ENCODE results near the gene PRLH. TPM values are rescaled to one million over a fixed set of nuclear protein-coding genes. Genes with fewer than 3 reads are reported as not detected.

PRLH gene
- total and polyA plus RNA-seq, 8 donors, result not detected

DNA sequence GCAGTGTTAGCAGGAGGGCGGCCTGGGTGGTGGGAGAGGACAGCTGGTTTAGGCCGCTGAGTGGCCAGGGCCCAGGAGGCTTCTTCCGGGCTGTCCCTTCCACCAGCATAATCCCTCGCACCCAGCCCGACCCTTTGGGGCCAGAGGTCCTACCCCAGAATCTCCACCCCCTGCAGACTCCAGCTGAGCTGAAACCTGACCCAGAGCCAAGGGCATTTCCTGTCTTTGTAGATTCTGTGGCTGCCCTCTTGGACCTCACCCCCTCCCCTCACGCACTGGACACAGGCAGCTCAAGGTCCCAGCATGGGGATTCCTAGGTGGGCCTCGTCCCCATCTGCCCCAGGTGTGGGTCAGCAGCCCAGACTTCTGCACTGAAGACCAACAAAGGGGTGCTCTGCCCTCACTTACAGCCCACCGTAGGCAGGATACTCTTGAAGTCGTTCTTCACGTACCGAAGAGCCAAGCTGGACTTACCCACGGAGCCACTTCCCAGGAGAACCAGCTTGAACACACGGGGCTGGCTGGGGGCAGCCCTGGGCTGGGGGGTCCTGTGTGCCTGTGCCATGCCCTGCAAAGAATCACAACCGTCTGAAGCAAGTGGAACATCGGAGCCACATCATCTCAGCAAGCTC is 19.3 kb downstream of the PRLH start:
- intact Hi-C loops (cut with DNase I), result loop anchor here in 1 of 2 donors (10.0 kb wide), 1 partner anchor 159 kb away; no protein-coding TSS in a partner anchor

DNA sequence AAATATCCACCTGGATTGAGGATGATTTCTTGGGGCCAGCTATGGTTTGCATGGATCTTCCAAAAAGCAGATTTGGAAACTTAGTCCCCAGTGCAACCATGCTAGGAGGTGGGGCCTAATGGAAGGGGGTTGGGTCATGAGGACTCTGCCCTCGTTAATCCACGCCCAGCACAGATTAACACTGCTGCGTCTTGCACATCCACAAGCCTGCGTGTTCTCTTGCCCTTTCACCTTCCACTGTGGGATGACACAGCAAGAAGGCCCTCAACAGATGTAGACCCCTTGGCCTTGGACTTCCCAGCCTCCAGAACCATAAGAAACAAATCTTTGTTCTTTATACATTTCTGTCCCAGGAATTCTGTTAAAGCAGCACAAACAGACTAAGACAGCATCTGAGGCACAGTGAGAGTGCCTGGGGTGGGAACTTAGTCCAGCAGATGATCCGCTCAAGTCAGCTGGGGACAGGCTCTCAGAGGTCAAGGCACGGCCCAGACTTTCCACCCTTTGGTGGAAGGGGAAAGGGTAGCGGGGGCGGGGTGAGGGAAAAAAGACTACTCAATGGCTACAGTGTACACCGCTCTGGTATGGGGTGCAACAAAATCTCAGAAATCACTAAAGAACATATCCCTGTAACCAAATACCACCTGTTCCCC is 21.8 kb downstream of the PRLH start:
- H3K4me1 ChIP-seq, result peaks cover 0 to 13% of the 10 kb centered on the region in 2 donors
- no peak overlapping the region for H3K27ac ChIP-seq
- H3K36me3 ChIP-seq, result no peaks in the 10 kb centered on the region
- intact Hi-C loops (cut with DNase I), result loop anchor here in 1 of 2 donors (10.0 kb wide), 1 partner anchor 157 kb away; no protein-coding TSS in a partner anchor
- TF ChIP-seq, protein P1, sequence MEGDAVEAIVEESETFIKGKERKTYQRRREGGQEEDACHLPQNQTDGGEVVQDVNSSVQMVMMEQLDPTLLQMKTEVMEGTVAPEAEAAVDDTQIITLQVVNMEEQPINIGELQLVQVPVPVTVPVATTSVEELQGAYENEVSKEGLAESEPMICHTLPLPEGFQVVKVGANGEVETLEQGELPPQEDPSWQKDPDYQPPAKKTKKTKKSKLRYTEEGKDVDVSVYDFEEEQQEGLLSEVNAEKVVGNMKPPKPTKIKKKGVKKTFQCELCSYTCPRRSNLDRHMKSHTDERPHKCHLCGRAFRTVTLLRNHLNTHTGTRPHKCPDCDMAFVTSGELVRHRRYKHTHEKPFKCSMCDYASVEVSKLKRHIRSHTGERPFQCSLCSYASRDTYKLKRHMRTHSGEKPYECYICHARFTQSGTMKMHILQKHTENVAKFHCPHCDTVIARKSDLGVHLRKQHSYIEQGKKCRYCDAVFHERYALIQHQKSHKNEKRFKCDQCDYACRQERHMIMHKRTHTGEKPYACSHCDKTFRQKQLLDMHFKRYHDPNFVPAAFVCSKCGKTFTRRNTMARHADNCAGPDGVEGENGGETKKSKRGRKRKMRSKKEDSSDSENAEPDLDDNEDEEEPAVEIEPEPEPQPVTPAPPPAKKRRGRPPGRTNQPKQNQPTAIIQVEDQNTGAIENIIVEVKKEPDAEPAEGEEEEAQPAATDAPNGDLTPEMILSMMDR (IDR thresholded peaks at IDR 0.05), result no peak
- H3K9me3 ChIP-seq, result no peaks in the 10 kb centered on the region
- ATAC-seq (no peak), DNase-seq (no peak)
- H3K27me3 ChIP-seq, result no peaks in the 10 kb centered on the region
- H3K4me3 ChIP-seq, result peak overlapping the region in 1 of 2 donors; percentile 23

More for the DNA sequence above, 19.3 kb downstream of the PRLH start:
- Histone ChIP-seq H3K4me1 (peaks cover 0 to 12% of the 10 kb centered on the region in 2 donors), H3K36me3 (no peaks in the 10 kb centered on the region), H3K27ac (no peak overlapping the region), H3K4me3 (no peak overlapping the region), H3K27me3 (no peaks in the 10 kb centered on the region), H3K9me3 (no peaks in the 10 kb centered on the region)
- TF ChIP-seq, protein P1 (IDR thresholded peaks at IDR 0.05), result no peak
- no peak for ATAC-seq
- DNase-seq, result no peak

DNA sequence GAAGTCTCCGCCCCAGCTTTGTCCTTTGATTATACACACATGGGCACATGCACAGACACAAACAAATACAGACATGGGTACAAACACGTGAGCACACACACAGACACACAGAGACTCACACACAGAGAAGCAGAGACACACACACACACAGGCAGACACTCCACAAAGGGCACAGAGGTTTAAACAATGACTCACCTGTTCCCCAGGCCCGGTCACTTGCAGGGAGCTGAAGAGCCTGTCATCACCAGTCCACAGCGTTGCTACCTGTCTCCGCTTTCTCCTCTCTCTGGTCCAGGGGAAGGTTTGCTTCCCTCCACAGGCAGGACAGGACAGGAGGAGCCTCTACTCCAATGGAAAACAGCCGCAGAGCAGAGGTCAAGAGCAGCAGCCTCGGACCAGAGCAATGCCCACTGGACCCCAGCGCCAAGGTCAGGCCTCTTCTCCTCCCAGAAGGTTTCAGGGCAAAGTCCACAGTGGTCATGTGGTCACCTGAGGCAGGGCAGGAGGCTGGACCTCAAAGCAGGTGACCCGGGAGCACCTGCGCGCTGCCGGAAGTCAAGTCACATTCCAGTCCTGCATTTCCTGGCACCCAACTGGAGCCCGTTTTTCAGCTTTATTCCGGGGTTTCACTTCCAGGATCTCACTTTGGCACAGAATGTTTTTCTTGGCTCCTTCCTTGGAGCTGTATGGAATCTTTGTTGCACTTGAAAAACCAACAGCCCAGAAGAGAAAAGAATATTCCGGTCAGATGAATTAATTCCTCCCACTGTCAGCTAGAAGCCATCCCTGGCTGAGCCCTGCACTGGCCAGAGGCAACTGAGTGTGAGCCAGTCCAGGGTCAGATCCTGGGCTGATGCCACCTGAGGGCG is 24.1 kb downstream of the PRLH start, which contains the start of gene RAB17:
RAB17 (minus strand) TSS at position 463 of the 869 bp plus-strand sequence. CDS start 4,580 bp downstream, outside the sequence.
- DNase-seq (peak in 3 of 4 donors; percentile 60 to 85 (median 76)), ATAC-seq (peak; percentile 81)
- Histone ChIP-seq H3K36me3 (no peaks in the 10 kb centered on the region), H3K27me3 (no peaks in the 10 kb centered on the region), H3K4me3 (peak within 1 kb of the TSS; percentile 15 to 23), H3K27ac (peak within 1 kb of the TSS; percentile 71 to 79), H3K4me1 (peaks cover 3 to 25% of the 10 kb centered on the region in 2 donors), H3K9me3 (no peaks in the 10 kb centered on the region)
- TF ChIP-seq, protein P1 (IDR thresholded peaks at IDR 0.05), result no peak
- intact Hi-C loops (cut with DNase I), result no loop called here

DNA sequence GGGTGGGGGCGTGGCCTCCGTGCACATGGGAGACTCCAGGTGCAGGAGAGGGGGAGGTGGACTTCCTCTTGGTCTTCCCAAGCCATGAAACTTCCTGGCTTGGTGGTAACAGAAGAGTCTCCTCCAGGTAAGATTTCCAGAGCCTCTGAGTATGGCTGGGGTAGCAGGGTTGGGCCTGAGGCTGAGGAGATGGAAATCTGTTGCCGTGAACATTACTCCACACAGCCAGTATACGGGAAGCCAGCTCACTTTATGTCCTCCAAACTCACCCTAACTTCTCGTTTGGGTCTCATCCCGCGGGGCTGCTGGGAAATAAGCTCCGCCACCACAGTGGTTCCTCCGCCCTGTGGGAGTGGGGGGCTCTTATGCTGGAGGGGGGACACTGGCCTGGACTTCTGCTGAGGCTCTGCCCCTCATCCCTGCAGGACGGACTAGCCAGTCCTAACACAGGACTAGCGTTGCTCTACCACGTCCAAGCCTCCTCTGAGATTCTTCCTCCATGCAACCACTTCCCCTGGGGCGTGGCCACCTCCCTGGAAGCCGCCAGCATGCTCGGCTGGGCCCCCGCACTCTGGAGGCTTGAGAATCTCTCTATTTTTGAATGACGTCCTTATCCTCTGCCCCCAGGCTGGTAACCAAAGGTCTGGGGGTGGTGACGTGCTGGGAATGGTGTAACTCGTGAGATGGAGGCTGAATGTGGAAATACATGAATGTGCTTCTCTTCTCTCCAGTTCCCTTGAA is 24.9 kb downstream of the PRLH start:
- no peaks in the 10 kb centered on the region for H3K36me3 ChIP-seq
- peaks cover 3 to 25% of the 10 kb centered on the region in 2 donors for H3K4me1 ChIP-seq
- H3K27me3 ChIP-seq, result no peaks in the 10 kb centered on the region
- ATAC-seq (peak; percentile 25), DNase-seq (peak in 1 of 4 donors; percentile 65)
- H3K9me3 ChIP-seq, result no peaks in the 10 kb centered on the region
- H3K4me3 ChIP-seq, result peak overlapping the region; percentile 14 to 23
- H3K27ac ChIP-seq, result peak overlapping the region; percentile 71 to 79
- intact Hi-C loops (cut with DNase I), result no loop called here
- TF ChIP-seq, protein P1 (IDR thresholded peaks at IDR 0.05), result no peak
